Measurements from ENCODE around the gene KCNC4. TPM values are rescaled to one million over a fixed set of nuclear protein-coding genes. Genes with fewer than 3 reads are reported as not detected.

The KCNC4 gene
- total RNA-seq, 1 donor = 1.4 TPM

DNA sequence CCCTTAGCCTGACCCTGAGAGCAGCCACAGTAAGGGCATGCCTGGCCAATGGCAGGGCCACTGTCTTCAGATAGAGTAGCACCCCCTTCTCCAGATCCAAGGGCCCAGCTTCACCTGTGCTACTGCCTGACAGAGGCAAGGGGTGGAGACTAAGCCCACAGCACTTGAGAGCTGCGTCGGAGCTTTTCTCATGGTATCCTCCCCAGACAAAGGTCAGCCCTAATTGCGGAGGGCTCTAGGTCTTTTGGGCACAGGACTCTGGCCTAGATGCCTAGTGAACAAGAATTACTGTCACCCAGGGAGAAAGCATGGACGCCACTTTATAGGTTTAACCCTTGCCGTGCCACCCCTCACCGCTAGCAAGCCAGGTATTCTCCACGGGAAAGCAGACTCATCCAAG is 15.1 kb downstream of the KCNC4 start:
- Histone ChIP-seq H3K9me3 (ENCODE audit: low read depth, low read length) (no peaks in the 10 kb centered on the region), H2AFZ (ENCODE audit: low read length) (no peak overlapping the region), H3K36me3 (ENCODE audit: insufficient read depth, low read length) (peaks cover 3% of the 10 kb centered on the region), H3K27ac (ENCODE audit: low read depth, low read length) (no peak overlapping the region), H3K27me3 (ENCODE audit: insufficient read depth, low read length) (no peaks in the 10 kb centered on the region), H3K4me3 (ENCODE audit: insufficient read depth, low read length) (no peak overlapping the region), H4K20me1 (ENCODE audit: insufficient read depth, low read length) (no peaks in the 10 kb centered on the region), H3K4me2 (ENCODE audit: insufficient read depth, low read length) (no peak overlapping the region), H3K79me2 (ENCODE audit: insufficient read depth, low read length) (no peaks in the 10 kb centered on the region), H3K4me1 (ENCODE audit: insufficient read depth, low read length) (no peaks in the 10 kb centered on the region)
- DNase-seq (ENCODE audit: insufficient read length, low spot score, missing footprints) = peak; percentile 74
- TF ChIP-seq, protein P1, sequence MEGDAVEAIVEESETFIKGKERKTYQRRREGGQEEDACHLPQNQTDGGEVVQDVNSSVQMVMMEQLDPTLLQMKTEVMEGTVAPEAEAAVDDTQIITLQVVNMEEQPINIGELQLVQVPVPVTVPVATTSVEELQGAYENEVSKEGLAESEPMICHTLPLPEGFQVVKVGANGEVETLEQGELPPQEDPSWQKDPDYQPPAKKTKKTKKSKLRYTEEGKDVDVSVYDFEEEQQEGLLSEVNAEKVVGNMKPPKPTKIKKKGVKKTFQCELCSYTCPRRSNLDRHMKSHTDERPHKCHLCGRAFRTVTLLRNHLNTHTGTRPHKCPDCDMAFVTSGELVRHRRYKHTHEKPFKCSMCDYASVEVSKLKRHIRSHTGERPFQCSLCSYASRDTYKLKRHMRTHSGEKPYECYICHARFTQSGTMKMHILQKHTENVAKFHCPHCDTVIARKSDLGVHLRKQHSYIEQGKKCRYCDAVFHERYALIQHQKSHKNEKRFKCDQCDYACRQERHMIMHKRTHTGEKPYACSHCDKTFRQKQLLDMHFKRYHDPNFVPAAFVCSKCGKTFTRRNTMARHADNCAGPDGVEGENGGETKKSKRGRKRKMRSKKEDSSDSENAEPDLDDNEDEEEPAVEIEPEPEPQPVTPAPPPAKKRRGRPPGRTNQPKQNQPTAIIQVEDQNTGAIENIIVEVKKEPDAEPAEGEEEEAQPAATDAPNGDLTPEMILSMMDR (IDR thresholded peaks at IDR 0.05; ENCODE audit: extremely low read depth, low read depth, low read length) = no peak

DNA sequence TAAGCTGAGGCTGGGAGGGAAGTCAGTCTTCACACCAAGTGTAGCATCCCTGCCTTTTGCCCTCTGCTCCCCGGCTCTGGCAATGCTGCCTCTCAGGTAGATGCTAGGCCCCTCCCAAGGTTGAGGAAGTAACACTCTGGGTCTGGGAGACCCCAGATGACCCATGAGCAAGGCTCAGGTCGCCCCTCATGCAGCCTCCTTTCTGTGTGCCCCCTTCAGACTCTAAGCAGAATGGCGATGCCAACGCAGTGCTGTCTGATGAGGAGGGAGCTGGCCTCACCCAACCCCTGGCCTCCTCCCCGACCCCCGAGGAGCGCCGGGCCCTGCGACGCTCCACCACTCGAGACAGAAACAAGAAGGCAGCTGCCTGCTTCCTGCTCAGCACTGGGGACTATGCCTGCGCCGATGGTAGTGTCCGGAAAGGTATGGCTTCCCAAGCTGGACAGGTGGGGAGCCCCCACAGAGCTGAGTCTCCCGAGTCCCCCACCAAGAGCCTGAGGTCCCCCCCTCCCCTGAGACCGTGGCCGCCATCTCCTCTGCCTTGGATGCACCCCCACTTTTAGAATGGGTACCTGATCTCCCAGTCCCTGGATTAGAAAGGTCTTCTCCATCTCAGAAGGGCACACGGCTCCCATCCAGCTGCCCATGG is 15.8 kb downstream of the KCNC4 start:
- Histone ChIP-seq H3K36me3 (ENCODE audit: insufficient read depth, low read length) (peaks cover 3% of the 10 kb centered on the region), H3K9me3 (ENCODE audit: low read depth, low read length) (no peaks in the 10 kb centered on the region), H4K20me1 (ENCODE audit: insufficient read depth, low read length) (no peaks in the 10 kb centered on the region), H3K79me2 (ENCODE audit: insufficient read depth, low read length) (no peaks in the 10 kb centered on the region), H3K4me2 (ENCODE audit: insufficient read depth, low read length) (no peak overlapping the region), H3K27ac (ENCODE audit: low read depth, low read length) (no peak overlapping the region), H2AFZ (ENCODE audit: low read length) (no peak overlapping the region), H3K4me1 (ENCODE audit: insufficient read depth, low read length) (no peaks in the 10 kb centered on the region), H3K4me3 (ENCODE audit: insufficient read depth, low read length) (no peak overlapping the region), H3K27me3 (ENCODE audit: insufficient read depth, low read length) (no peaks in the 10 kb centered on the region)
- TF ChIP-seq, protein P1 (IDR thresholded peaks at IDR 0.05; ENCODE audit: extremely low read depth, low read depth, low read length) = no peak
- DNase-seq (ENCODE audit: insufficient read length, low spot score, missing footprints) = peak; percentile 62

DNA sequence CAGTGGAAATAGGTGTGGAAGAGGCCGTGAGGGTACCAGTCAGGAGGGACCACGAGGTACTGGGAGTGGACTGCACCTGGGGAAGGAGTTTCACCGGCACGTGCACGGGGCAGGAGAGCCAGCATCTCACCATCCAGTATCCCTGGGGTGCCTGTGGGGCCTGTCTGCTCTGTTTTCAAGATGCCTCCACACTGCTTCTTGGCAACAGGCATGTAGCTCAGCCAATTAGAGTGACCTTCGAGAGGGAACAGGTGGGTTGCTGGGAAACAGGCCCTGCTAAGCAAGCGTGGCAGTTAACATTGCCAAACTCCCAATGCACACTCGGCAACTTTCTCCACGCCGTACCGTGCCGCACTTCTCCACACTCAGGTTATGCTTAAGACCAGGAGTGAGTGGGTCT is 17.7 kb downstream of the KCNC4 start:
- Histone ChIP-seq H4K20me1 (ENCODE audit: insufficient read depth, low read length) (no peaks in the 10 kb centered on the region), H3K4me2 (ENCODE audit: insufficient read depth, low read length) (no peak overlapping the region), H2AFZ (ENCODE audit: low read length) (no peak overlapping the region), H3K79me2 (ENCODE audit: insufficient read depth, low read length) (no peaks in the 10 kb centered on the region), H3K4me1 (ENCODE audit: insufficient read depth, low read length) (no peaks in the 10 kb centered on the region), H3K36me3 (ENCODE audit: insufficient read depth, low read length) (peaks cover 3% of the 10 kb centered on the region), H3K9me3 (ENCODE audit: low read depth, low read length) (no peaks in the 10 kb centered on the region), H3K27ac (ENCODE audit: low read depth, low read length) (no peak overlapping the region), H3K4me3 (ENCODE audit: insufficient read depth, low read length) (no peak overlapping the region), H3K27me3 (ENCODE audit: insufficient read depth, low read length) (no peaks in the 10 kb centered on the region)
- TF ChIP-seq, protein P1 (IDR thresholded peaks at IDR 0.05; ENCODE audit: extremely low read depth, low read depth, low read length) = no peak
- peak; percentile 73 for DNase-seq (ENCODE audit: insufficient read length, low spot score, missing footprints)

DNA sequence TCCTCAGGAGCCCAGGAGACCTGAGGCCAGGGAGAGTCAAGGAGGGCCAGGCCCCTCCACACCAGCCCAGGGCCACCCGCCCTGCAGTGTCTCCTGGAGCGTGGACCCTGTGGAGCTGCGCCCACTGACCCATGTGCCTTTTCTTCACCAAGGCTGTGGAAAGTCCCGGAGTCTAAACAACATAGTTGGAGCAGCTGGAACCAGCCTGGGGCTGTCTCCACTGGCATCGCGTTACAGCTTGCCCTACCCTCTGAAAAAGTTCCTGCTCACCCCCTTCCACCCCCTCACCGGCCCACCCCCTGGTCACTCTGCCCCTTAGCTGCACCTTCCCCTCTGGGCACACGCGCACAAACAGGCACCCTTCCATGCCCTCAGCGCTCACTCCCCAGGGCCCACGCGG is 18.3 kb downstream of the KCNC4 start:
- H4K20me1 ChIP-seq (ENCODE audit: insufficient read depth, low read length) = no peaks in the 10 kb centered on the region
- no peak overlapping the region for H3K27ac ChIP-seq (ENCODE audit: low read depth, low read length)
- peaks cover 3% of the 10 kb centered on the region for H3K36me3 ChIP-seq (ENCODE audit: insufficient read depth, low read length)
- DNase-seq (ENCODE audit: insufficient read length, low spot score, missing footprints) = no peak
- H3K4me3 ChIP-seq (ENCODE audit: insufficient read depth, low read length) = no peak overlapping the region
- no peaks in the 10 kb centered on the region for H3K9me3 ChIP-seq (ENCODE audit: low read depth, low read length)
- no peaks in the 10 kb centered on the region for H3K79me2 ChIP-seq (ENCODE audit: insufficient read depth, low read length)
- no peak overlapping the region for H3K4me2 ChIP-seq (ENCODE audit: insufficient read depth, low read length)
- no peaks in the 10 kb centered on the region for H3K27me3 ChIP-seq (ENCODE audit: insufficient read depth, low read length)
- TF ChIP-seq, protein P1 (IDR thresholded peaks at IDR 0.05; ENCODE audit: extremely low read depth, low read depth, low read length) = no peak
- H3K4me1 ChIP-seq (ENCODE audit: insufficient read depth, low read length) = no peaks in the 10 kb centered on the region
- no peak overlapping the region for H2AFZ ChIP-seq (ENCODE audit: low read length)
